Liver (tissue), 9 donors: ENCODE results near the gene FAM229B. TPM values are rescaled to one million over a fixed set of nuclear protein-coding genes. Genes with fewer than 3 reads are reported as not detected.
"Not testable (repeated sequence)": the region's sequence is repeated elsewhere in the genome, so short reads cannot be mapped to it uniquely, and the experiment has no call there.

Experiments used
- DNase-seq: peaks from one replicate; pipeline ENCODE4 v3.0.0-alpha.2; 2017; ENCODE audit warnings: low spot score
- H3K27ac ChIP-seq, 2 donors: one replicate each; pipeline ENCODE4 v1.7.0; 2013; ENCODE audit warnings: inconsistent platforms in 2 of 2, low read length in 2 of 2, control low read depth in 1 of 2, low read depth in 1 of 2, mild to moderate bottlenecking in 1 of 2
- H3K27me3 ChIP-seq, 4 donors: one replicate each; pipeline versions ENCODE4 v1.6.1 to v1.7.0; 2013; ENCODE audit warnings: low read length in 3 of 4, inconsistent platforms in 1 of 4, mild to moderate bottlenecking in 1 of 4, moderate library complexity in 1 of 4; ENCODE audit not compliant: control insufficient read depth in 4 of 4, insufficient read depth in 4 of 4
- H3K36me3 ChIP-seq, 4 donors: one replicate each; pipeline versions ENCODE4 v1.6.1 to v1.7.0; 2013; ENCODE audit warnings: low read length in 3 of 4, mild to moderate bottlenecking in 3 of 4, low read depth in 1 of 4, moderate library complexity in 1 of 4; ENCODE audit not compliant: control insufficient read depth in 4 of 4, insufficient read depth in 3 of 4
- H3K4me1 ChIP-seq, 4 donors: one replicate each; pipeline versions ENCODE4 v1.6.1 to v1.7.0; 2013; ENCODE audit warnings: low read length in 3 of 4, mild to moderate bottlenecking in 3 of 4, moderate library complexity in 1 of 4; ENCODE audit not compliant: control insufficient read depth in 4 of 4, insufficient read depth in 4 of 4
- H3K4me3 ChIP-seq, 3 donors: one replicate each; pipeline versions ENCODE4 v1.6.1 to v1.7.0; 2013; ENCODE audit warnings: low read length in 3 of 3, control low read depth in 1 of 3, low read depth in 1 of 3, mild to moderate bottlenecking in 1 of 3
- H3K9ac ChIP-seq, 2 donors: one replicate each; pipeline ENCODE4 v1.7.0; 2013; ENCODE audit warnings: low read length in 2 of 2, mild to moderate bottlenecking in 2 of 2, moderate library complexity in 2 of 2, control low read depth in 1 of 2, low read depth in 1 of 2
- H3K9me3 ChIP-seq, 4 donors: one replicate each; pipeline versions ENCODE4 v1.6.1 to v1.7.0; 2013; ENCODE audit warnings: low read length in 3 of 4; ENCODE audit not compliant: control insufficient read depth in 4 of 4
- ATF3 ChIP-seq: IDR thresholded peaks from 2 replicates; pipeline ENCODE4 v1.6.1; 2016; ENCODE audit warnings: antibody characterized with exemption
- CTCF ChIP-seq: fragments of 150-350 bp; IDR thresholded peaks from 2 replicates; pipeline ENCODE4 v1.5.1; 2017; ENCODE audit warnings: improper control_type of control experiment, low read depth, low read length; ENCODE audit not compliant: missing input control
- EGR1 ChIP-seq, 2 donors: IDR thresholded peaks; 2 replicates each; pipeline ENCODE4 v1.6.1; 2016 to 2018; ENCODE audit warnings: antibody characterized with exemption in 2 of 2, low read depth in 2 of 2
- FOXA1 ChIP-seq: IDR thresholded peaks from 2 replicates; pipeline ENCODE4 v1.6.1; 2016; ENCODE audit warnings: antibody characterized with exemption
- FOXA2 ChIP-seq: IDR thresholded peaks from 2 replicates; pipeline ENCODE4 v1.6.1; 2016; ENCODE audit warnings: antibody characterized with exemption
- GABPA ChIP-seq, 2 donors: IDR thresholded peaks in 1 of 2; conservative IDR thresholded peaks in 1 of 2; 2 replicates each; pipeline ENCODE4 v1.6.1; 2016; ENCODE audit warnings: antibody characterized with exemption in 2 of 2, mild to moderate bottlenecking in 1 of 2, moderate library complexity in 1 of 2
- HNF4A ChIP-seq, 2 donors: conservative IDR thresholded peaks; 2 replicates each; pipeline ENCODE4 v1.6.1; 2016; ENCODE audit warnings: antibody characterized with exemption in 2 of 2, mild to moderate bottlenecking in 2 of 2
- HNF4G ChIP-seq: IDR thresholded peaks from 2 replicates; pipeline ENCODE4 v1.6.1; 2016; ENCODE audit warnings: antibody characterized with exemption
- JUND ChIP-seq, 2 donors: IDR thresholded peaks; 2 replicates each; pipeline ENCODE4 v1.6.1; 2016; ENCODE audit warnings: antibody characterized with exemption in 2 of 2
- MAX ChIP-seq: IDR thresholded peaks from 2 replicates; pipeline ENCODE4 v1.6.1; 2016; ENCODE audit warnings: antibody characterized with exemption
- NR2F2 ChIP-seq: IDR thresholded peaks from 2 replicates; pipeline ENCODE4 v1.6.1; 2016; ENCODE audit warnings: antibody characterized with exemption
- RAD21 ChIP-seq, 2 donors: IDR thresholded peaks; 2 replicates each; pipeline ENCODE4 v1.6.1; 2016; ENCODE audit warnings: antibody characterized with exemption in 2 of 2, mild to moderate bottlenecking in 2 of 2
- RXRA ChIP-seq, 2 donors: IDR thresholded peaks; 2 replicates each; pipeline ENCODE4 v1.6.1; 2017 to 2018; ENCODE audit warnings: antibody characterized with exemption in 2 of 2, mild to moderate bottlenecking in 1 of 2
- SP1 ChIP-seq: IDR thresholded peaks from 2 replicates; pipeline ENCODE4 v1.6.1; 2018; ENCODE audit warnings: antibody characterized with exemption, mild to moderate bottlenecking
- TAF1 ChIP-seq: conservative IDR thresholded peaks from 2 replicates; pipeline ENCODE4 v1.6.1; 2016; ENCODE audit warnings: antibody characterized with exemption, mild to moderate bottlenecking
- YY1 ChIP-seq: IDR thresholded peaks from 2 replicates; pipeline ENCODE4 v1.6.1; 2016; ENCODE audit warnings: antibody characterized with exemption, mild to moderate bottlenecking
- ZBTB33 ChIP-seq: IDR thresholded peaks from 2 replicates; pipeline ENCODE4 v1.6.1; 2016; ENCODE audit warnings: antibody characterized with exemption
- WGBS: extraction: QIAGEN DNeasy Blood & Tissue Kit; methylation state at CpG from one replicate; pipeline ENCODE4 v1.1.7; 2013; 5-methylcytosine and 5-hydroxymethylcytosine counted together
- polyA plus RNA-seq, 2 donors: library from polyadenylated mRNA; stranded (reverse) in 1 of 2; unstranded in 1 of 2; fragments of 200-250 nt in 1 of 2; fragments of >200 nt in 1 of 2; fragmentation: Nextera tagmentation in 1 of 2; extraction: Ambion mirVana in 1 of 2; gene quantifications; one replicate each; pipeline versions ENCODE4 v1.2.1 to v1.2.3, GENCODE V29; 2013 to 2015
- total RNA-seq, 2 donors: library from RNA; depleted of rRNA; stranded (reverse); fragments of >200 nt; gene quantifications; one replicate each; pipeline ENCODE4 v1.2.3, GENCODE V29; 2014
- TF ChIP-seq, protein P1 (sequence below): IDR thresholded peaks from 2 replicates; pipeline ENCODE4 v1.6.1; 2016; ENCODE audit warnings: antibody characterized with exemption, mild to moderate bottlenecking
- donor health status: healthy.
- donor health status: healthy.
- donor health status: healthy.
- donor health status: healthy.
- donor health status: healthy.

FAM229B gene
- total and polyA plus RNA-seq, 4 donors, result 1.8 to 13.8 (median 7.1) TPM

DNA sequence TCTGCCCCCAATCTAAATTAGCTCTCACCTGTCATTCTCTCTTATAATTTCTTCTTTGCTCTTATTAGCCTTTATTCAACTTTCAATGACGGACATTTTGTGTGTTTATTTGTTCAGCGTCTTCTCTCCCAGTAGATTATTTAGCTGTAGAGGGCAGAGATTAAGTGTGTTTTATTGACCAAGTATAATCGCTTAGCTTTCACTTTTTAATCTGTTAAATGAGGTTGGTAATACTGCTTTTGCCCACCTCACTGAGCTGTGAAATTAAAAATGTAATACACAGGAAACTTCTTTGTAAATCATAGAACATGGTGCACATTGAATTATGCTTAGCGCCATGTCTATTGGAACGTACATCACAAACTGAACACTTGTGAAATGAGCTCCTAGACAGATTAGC lies 37.0 kb upstream of the FAM229B start:
- Histone ChIP-seq H3K4me3 (no peak overlapping the region), H3K9ac (no peak overlapping the region), H3K9me3 (no peaks in the 10 kb centered on the region), H3K27ac (no peak overlapping the region), H3K4me1 (peaks cover 0 to 9% (median 7%) of the 10 kb centered on the region in 4 donors), H3K36me3 (no peaks in the 10 kb centered on the region), H3K27me3 (no peaks in the 10 kb centered on the region)
- no peak for DNase-seq
- 57% methylated on average over 5 of the region's 5 CpGs for WGBS
- TF ChIP-seq EGR1 (IDR thresholded peaks at IDR 0.05; ENCODE audit: low read depth in 2 of 2), result no peak
- TF ChIP-seq HNF4A (conservative IDR thresholded peaks at IDR 0.05), result no peak
- no peak for TF ChIP-seq RAD21 (IDR thresholded peaks at IDR 0.05)
- TF ChIP-seq HNF4G, result no peak
- TF ChIP-seq GABPA (IDR thresholded peaks at IDR 0.05 in 1 of 2, conservative IDR thresholded peaks at IDR 0.05 in 1 of 2), result no peak
- no peak for TF ChIP-seq YY1
- no peak for TF ChIP-seq RXRA (IDR thresholded peaks at IDR 0.05)
- TF ChIP-seq CTCF, result no peak
- no peak for TF ChIP-seq TAF1
- no peak for TF ChIP-seq ATF3
- no peak for TF ChIP-seq ZBTB33

- WGBS, result 93% methylated on average over 4 of the region's 4 CpGs
- H3K27me3 ChIP-seq, H3K9me3 ChIP-seq, DNase-seq, H3K27ac ChIP-seq, H3K9ac ChIP-seq, H3K4me1 ChIP-seq, H3K4me3 ChIP-seq, H3K36me3 ChIP-seq: not testable (repeated sequence)
These were observed 36.1 kb upstream of the FAM229B start for GRCh38 chr6:112051251-112051740.

DNA sequence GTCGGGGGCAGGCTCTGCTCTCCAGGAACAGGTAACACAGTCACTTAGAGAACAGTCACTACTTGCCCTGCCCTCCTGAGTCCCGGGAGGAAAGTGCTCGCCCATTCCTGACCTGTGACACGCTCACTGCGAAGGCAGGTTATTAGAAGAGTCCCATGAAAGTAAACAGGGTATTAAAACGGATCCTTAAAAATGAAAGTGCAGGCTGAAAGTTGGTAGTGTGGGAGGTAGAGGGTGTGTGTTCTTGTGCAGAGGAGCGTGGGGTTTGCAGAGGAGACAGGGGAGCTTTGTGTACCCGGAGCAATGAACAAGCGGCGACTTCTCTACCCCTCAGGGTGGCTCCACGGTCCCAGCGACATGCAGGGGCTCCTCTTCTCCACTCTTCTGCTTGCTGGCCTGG lies 33.4 kb upstream of the FAM229B start, which contains the start of gene CCN6:
Gene CCN6, plus strand, starts transcription at position 104 of the 400 bp plus-strand sequence. Its CDS starts 254 bp downstream, at position 358.
- no peaks in the 10 kb centered on the region for H3K27me3 ChIP-seq
- DNase-seq, result no peak

More for the DNA sequence above, 33.4 kb upstream of the FAM229B start, which contains the start of gene CCN6:
- Histone ChIP-seq H3K9ac (no peak within 1 kb of the TSS), H3K4me1 (peaks cover 0 to 28% (median 21%) of the 10 kb centered on the region in 4 donors), H3K4me3 (no peak within 1 kb of the TSS), H3K36me3 (no peaks in the 10 kb centered on the region), H3K27ac (no peak within 1 kb of the TSS), H3K9me3 (no peaks in the 10 kb centered on the region)
- 87% methylated on average over 12 of the region's 12 CpGs for WGBS
- no peak for TF ChIP-seq RXRA (IDR thresholded peaks at IDR 0.05)
- TF ChIP-seq TAF1, result no peak
- TF ChIP-seq NR2F2, result no peak
- no peak for TF ChIP-seq MAX
- TF ChIP-seq JUND (IDR thresholded peaks at IDR 0.05), result no peak
- TF ChIP-seq FOXA1, result no peak
- no peak for TF ChIP-seq YY1
- no peak for TF ChIP-seq SP1
- TF ChIP-seq GABPA (IDR thresholded peaks at IDR 0.05 in 1 of 2, conservative IDR thresholded peaks at IDR 0.05 in 1 of 2), result no peak
- no peak for TF ChIP-seq ATF3
- TF ChIP-seq FOXA2, result no peak
- TF ChIP-seq RAD21 (IDR thresholded peaks at IDR 0.05), result no peak
- TF ChIP-seq, protein P1, sequence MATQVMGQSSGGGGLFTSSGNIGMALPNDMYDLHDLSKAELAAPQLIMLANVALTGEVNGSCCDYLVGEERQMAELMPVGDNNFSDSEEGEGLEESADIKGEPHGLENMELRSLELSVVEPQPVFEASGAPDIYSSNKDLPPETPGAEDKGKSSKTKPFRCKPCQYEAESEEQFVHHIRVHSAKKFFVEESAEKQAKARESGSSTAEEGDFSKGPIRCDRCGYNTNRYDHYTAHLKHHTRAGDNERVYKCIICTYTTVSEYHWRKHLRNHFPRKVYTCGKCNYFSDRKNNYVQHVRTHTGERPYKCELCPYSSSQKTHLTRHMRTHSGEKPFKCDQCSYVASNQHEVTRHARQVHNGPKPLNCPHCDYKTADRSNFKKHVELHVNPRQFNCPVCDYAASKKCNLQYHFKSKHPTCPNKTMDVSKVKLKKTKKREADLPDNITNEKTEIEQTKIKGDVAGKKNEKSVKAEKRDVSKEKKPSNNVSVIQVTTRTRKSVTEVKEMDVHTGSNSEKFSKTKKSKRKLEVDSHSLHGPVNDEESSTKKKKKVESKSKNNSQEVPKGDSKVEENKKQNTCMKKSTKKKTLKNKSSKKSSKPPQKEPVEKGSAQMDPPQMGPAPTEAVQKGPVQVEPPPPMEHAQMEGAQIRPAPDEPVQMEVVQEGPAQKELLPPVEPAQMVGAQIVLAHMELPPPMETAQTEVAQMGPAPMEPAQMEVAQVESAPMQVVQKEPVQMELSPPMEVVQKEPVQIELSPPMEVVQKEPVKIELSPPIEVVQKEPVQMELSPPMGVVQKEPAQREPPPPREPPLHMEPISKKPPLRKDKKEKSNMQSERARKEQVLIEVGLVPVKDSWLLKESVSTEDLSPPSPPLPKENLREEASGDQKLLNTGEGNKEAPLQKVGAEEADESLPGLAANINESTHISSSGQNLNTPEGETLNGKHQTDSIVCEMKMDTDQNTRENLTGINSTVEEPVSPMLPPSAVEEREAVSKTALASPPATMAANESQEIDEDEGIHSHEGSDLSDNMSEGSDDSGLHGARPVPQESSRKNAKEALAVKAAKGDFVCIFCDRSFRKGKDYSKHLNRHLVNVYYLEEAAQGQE, result no peak
- no peak for TF ChIP-seq HNF4A (conservative IDR thresholded peaks at IDR 0.05)
